Breast epithelium (tissue), 4 donors: ENCODE results near the gene DCUN1D3. TPM values are rescaled to one million over a fixed set of nuclear protein-coding genes. Genes with fewer than 3 reads are reported as not detected.

ENCODE experiments used
- DNase-seq, 2 donors: peaks; one replicate each; pipeline ENCODE4 v3.0.0-alpha.2; 2019; ENCODE audit warnings: low spot score in 2 of 2
- H3K27ac ChIP-seq, 2 donors: fragments of 200-600 bp; sonication (generic) in 1 of 2; one replicate each; pipeline ENCODE4 v1.5.1; 2016 to 2019; ENCODE audit warnings: mild to moderate bottlenecking in 1 of 2
- H3K27me3 ChIP-seq, 2 donors: fragments of 200-600 bp; sonication (generic) in 1 of 2; one replicate each; pipeline versions ENCODE4 v1.5.1 to v1.6.0; 2017 to 2019; ENCODE audit warnings: control low read depth in 1 of 2, mild to moderate bottlenecking in 1 of 2
- H3K36me3 ChIP-seq: fragments of 200-600 bp; one replicate; pipeline ENCODE4 v1.5.1; 2019
- H3K4me1 ChIP-seq, 2 donors: fragments of 200-600 bp; sonication (generic); one replicate each; pipeline ENCODE4 v1.5.1; 2016 to 2019; ENCODE audit warnings: control low read depth in 1 of 2
- H3K4me3 ChIP-seq, 3 donors: fragments of 200-600 bp; sonication (generic); 1 replicate in 2 of 3; 2 replicates in 1 of 3; pipeline ENCODE4 v1.5.1; 2016 to 2019; ENCODE audit warnings: mild to moderate bottlenecking in 3 of 3, moderate library complexity in 2 of 3
- H3K9me3 ChIP-seq, 2 donors: fragments of 200-600 bp; sonication (generic) in 1 of 2; one replicate each; pipeline ENCODE4 v1.5.1; 2016 to 2019; ENCODE audit warnings: control low read depth in 1 of 2
- POLR2A ChIP-seq: fragments of 450-650 bp; IDR thresholded peaks from one replicate; pipeline ENCODE4 v1.6.1; 2016; ENCODE audit warnings: antibody characterized with exemption, mild to moderate bottlenecking, moderate library complexity
- POLR2AphosphoS5 ChIP-seq, 3 donors: sonication (generic); formaldehyde crosslinking; IDR thresholded peaks; one replicate each; pipeline ENCODE4 v1.6.1; 2017; ENCODE audit warnings: antibody characterized with exemption in 3 of 3
- intact Hi-C: fragments of 100-400 bp; cut with DNase I; formaldehyde crosslinking; loops from one replicate; pipeline ENCODE4 v1.15.1; 2023; ENCODE audit warnings: low total_unique reads
- total RNA-seq, 3 donors: library from RNA; depleted of rRNA; stranded (reverse); fragments of >200 nt; gene quantifications; one replicate each; pipeline ENCODE4 v1.1.0, GENCODE V29; 2016
- TF ChIP-seq, protein P1 (sequence below), 3 donors: fragments of 450-650 bp; IDR thresholded peaks; one replicate each; pipeline ENCODE4 v1.5.1; 2016 to 2017; ENCODE audit warnings: antibody characterized with exemption in 3 of 3, mild to moderate bottlenecking in 3 of 3, moderate library complexity in 3 of 3

DCUN1D3 gene
- total RNA-seq, 3 donors from 2014 or later, result 22.7 to 43.8 (median 26.2) TPM

DNA sequence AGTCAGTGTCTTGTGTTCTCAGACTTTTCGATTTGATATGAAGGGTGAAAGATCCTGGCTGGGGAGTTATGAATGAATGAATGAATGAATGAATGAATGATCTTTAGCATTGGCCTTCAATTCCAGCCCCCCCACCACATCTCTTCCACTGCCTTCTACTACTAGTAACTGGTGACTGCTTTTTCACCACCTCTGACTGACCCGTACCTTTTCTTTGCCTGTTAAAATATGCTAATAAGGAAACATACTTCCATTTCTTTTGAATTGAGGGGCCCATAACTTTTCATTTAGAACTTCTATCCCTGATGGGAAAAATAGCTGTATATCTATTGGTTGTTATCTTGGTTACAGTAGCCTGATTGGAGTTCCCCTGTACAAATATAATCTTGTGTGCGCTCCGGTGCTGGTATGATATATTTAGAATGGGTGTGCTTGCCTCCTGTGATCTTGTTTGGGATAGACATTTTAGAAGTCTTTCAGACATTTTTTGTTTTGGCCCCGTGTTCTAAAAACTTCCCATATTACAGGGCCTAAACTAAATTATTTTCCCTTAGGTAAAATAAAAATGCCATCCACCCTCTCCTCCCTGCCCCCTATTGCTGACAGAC lies 3.8 kb upstream of the DCUN1D3 start:
- no peak for DNase-seq
- no peaks in the 10 kb centered on the region for H3K9me3 ChIP-seq
- H3K27ac ChIP-seq, result peak overlapping the region; percentile 84 to 99
- TF ChIP-seq, protein P1, sequence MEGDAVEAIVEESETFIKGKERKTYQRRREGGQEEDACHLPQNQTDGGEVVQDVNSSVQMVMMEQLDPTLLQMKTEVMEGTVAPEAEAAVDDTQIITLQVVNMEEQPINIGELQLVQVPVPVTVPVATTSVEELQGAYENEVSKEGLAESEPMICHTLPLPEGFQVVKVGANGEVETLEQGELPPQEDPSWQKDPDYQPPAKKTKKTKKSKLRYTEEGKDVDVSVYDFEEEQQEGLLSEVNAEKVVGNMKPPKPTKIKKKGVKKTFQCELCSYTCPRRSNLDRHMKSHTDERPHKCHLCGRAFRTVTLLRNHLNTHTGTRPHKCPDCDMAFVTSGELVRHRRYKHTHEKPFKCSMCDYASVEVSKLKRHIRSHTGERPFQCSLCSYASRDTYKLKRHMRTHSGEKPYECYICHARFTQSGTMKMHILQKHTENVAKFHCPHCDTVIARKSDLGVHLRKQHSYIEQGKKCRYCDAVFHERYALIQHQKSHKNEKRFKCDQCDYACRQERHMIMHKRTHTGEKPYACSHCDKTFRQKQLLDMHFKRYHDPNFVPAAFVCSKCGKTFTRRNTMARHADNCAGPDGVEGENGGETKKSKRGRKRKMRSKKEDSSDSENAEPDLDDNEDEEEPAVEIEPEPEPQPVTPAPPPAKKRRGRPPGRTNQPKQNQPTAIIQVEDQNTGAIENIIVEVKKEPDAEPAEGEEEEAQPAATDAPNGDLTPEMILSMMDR (IDR thresholded peaks at IDR 0.05), result no peak
- H3K4me3 ChIP-seq, result no peak overlapping the region
- intact Hi-C loops, result no loop called here
- no peaks in the 10 kb centered on the region for H3K27me3 ChIP-seq
- no peaks in the 10 kb centered on the region for H3K36me3 ChIP-seq
- H3K4me1 ChIP-seq, result peaks cover 5 to 27% of the 10 kb centered on the region in 2 donors

DNA sequence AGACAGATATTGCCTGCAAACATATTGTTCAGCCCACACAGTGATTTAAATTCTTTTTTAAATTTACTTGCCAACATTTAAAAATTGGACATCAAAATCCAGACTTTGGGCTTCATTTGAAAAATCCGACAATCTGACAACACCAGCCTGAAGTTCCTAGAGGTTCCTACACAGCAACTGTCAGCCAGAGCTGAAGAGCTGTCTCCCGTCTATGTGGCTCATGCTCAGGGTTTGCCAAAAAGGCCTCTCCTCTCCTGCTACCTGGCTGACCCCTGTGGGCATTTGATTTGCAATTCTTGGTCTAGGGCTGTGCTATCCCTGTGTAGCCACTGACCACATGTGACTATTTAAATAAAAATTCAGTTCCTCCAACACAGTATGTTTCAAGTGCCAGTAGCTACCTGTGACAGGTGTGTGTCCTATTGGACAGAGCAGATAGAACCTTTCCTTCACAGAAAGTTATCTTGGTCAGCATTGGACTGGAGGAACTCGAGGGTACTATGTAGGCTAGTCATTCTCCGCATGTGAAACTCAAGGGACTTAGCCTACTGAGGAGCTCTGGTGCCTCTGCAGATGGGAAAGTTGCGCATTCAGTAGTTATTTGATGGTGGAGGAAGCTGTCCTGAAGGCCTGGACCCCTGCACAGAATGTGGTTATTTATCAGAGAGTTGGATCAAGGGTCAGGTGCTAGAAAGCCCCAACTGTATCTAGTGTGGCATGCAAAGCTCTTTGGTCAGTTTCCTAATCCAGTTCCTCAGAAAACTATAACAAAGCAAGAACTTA lies 3.1 kb upstream of the DCUN1D3 start:
- Histone ChIP-seq H3K4me3 (no peak overlapping the region), H3K4me1 (peaks cover 5 to 28% of the 10 kb centered on the region in 2 donors), H3K36me3 (no peaks in the 10 kb centered on the region), H3K27me3 (no peaks in the 10 kb centered on the region), H3K9me3 (no peaks in the 10 kb centered on the region), H3K27ac (peak overlapping the region; percentile 98 to 99)
- intact Hi-C loops, result no loop called here
- no peak for DNase-seq
- no peak for TF ChIP-seq POLR2A
- no peak for TF ChIP-seq POLR2AphosphoS5 (IDR thresholded peaks at IDR 0.05)
- TF ChIP-seq, protein P1 (IDR thresholded peaks at IDR 0.05), result no peak

- no peak for DNase-seq
- Histone ChIP-seq H3K9me3 (no peaks in the 10 kb centered on the region), H3K4me1 (peaks cover 5 to 35% of the 10 kb centered on the region in 2 donors), H3K4me3 (peak overlapping the region in 1 of 3 donors; percentile 78), H3K36me3 (no peaks in the 10 kb centered on the region), H3K27me3 (no peaks in the 10 kb centered on the region), H3K27ac (peak overlapping the region; percentile 98 to 99)
- TF ChIP-seq POLR2A (no peak), POLR2AphosphoS5 (IDR thresholded peaks at IDR 0.05) (no peak)
- TF ChIP-seq, protein P1 (IDR thresholded peaks at IDR 0.05), result no peak
- intact Hi-C loops, result no loop called here
Observed at GRCh38 chr16:20902426-20902825, 2.3 kb upstream of the DCUN1D3 start.

DNA sequence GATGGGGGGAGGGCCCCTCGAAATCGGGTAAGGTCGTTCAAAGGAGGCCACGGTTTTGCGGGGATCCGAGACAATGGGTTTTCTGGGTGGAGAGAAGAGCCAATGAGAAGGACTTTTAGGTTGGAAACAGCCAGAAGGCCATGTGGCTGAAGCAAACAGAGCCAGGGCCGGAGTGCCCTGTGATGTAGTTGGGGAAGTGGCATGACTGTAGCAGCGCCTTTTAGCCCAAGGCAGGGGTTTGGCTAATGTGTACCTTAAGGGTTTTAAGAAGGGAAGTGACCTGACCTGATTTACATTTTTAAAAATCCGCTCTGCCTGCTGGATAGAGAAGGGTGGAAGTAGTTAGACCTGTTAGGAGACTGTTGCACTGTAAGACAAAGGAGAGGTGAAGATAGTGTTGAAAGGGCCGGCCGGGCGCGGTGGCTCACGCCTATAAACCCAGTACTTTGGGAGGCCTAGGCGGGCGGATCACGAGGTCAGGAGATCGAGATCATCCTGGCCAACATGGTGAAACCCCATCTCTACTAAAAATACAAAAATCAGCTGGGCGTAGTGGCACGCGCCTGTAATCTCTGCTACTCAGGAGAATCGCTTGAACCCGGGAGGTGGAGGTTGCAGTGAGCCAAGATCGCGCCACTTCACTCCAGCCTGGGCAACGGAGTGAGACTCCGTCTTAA lies 1.4 kb upstream of the DCUN1D3 start:
- DNase-seq, result peak; percentile 71 to 73
- intact Hi-C loops, result no loop called here

More for the DNA sequence above, 1.4 kb upstream of the DCUN1D3 start:
- Histone ChIP-seq H3K27me3 (no peaks in the 10 kb centered on the region), H3K27ac (peak overlapping the region; percentile 98 to 99), H3K4me3 (peak overlapping the region; percentile 72 to 87 (median 78)), H3K36me3 (no peaks in the 10 kb centered on the region), H3K4me1 (peaks cover 5 to 35% of the 10 kb centered on the region in 2 donors), H3K9me3 (no peaks in the 10 kb centered on the region)
- TF ChIP-seq POLR2A (no peak), POLR2AphosphoS5 (IDR thresholded peaks at IDR 0.05) (peak in 2 of 3 donors; percentile 8 to 15)
- TF ChIP-seq, protein P1 (IDR thresholded peaks at IDR 0.05), result no peak
